ENCODE measurements around the gene COX6A2. TPM values are rescaled to one million over a fixed set of nuclear protein-coding genes. Genes with fewer than 3 reads are reported as not detected.
"Not testable (repeated sequence)": the region's sequence is repeated elsewhere in the genome, so short reads cannot be mapped to it uniquely, and the experiment has no call there.

The COX6A2 gene
- total RNA-seq, 1 donor from 2014 or later = not detected

GRCh38 chr16:31421587-31421986 is 6.6 kb downstream of the COX6A2 start:
- Histone ChIP-seq H3K9ac (ENCODE audit: low read length) (no peak overlapping the region), H4K20me1 (ENCODE audit: insufficient read depth, low read length) (no peaks in the 10 kb centered on the region), H3K27ac (ENCODE audit: low read depth, low read length) (no peak overlapping the region), H3K79me2 (ENCODE audit: insufficient read depth, low read length) (no peaks in the 10 kb centered on the region), H3K36me3 (ENCODE audit: insufficient read depth, low read length) (no peaks in the 10 kb centered on the region), H3K4me3 (ENCODE audit: insufficient read depth, low read depth, low read length) (no peak overlapping the region), H3K9me3 (ENCODE audit: insufficient read depth, low read depth, low read length) (no peaks in the 10 kb centered on the region), H3K27me3 (ENCODE audit: insufficient read depth, low read length) (no peaks in the 10 kb centered on the region), H3K4me1 (ENCODE audit: insufficient read depth, low read length) (no peaks in the 10 kb centered on the region), H2AFZ (ENCODE audit: low read depth, low read length) (no peak overlapping the region), H3K4me2 (ENCODE audit: low read length) (no peak overlapping the region)
- no peak overlapping the region for H3K4me3 Mint-ChIP-seq (ENCODE audit: unreplicated experiment)
- DNase-seq (ENCODE audit: low read depth) (no peak), FAIRE-seq (no peak)
- H3K27me3 Mint-ChIP-seq (ENCODE audit: low read depth, unreplicated experiment) = peaks cover 49% of the 10 kb centered on the region
- TF ChIP-seq, protein P1, sequence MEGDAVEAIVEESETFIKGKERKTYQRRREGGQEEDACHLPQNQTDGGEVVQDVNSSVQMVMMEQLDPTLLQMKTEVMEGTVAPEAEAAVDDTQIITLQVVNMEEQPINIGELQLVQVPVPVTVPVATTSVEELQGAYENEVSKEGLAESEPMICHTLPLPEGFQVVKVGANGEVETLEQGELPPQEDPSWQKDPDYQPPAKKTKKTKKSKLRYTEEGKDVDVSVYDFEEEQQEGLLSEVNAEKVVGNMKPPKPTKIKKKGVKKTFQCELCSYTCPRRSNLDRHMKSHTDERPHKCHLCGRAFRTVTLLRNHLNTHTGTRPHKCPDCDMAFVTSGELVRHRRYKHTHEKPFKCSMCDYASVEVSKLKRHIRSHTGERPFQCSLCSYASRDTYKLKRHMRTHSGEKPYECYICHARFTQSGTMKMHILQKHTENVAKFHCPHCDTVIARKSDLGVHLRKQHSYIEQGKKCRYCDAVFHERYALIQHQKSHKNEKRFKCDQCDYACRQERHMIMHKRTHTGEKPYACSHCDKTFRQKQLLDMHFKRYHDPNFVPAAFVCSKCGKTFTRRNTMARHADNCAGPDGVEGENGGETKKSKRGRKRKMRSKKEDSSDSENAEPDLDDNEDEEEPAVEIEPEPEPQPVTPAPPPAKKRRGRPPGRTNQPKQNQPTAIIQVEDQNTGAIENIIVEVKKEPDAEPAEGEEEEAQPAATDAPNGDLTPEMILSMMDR (IDR thresholded peaks at IDR 0.05; ENCODE audit: insufficient read depth, low read depth, low read length) = no peak
- no peak for TF ChIP-seq EZH2 (IDR thresholded peaks at IDR 0.05; ENCODE audit: insufficient read depth, low read length)
- H3K4me1 Mint-ChIP-seq (ENCODE audit: low read depth, unreplicated experiment) = no peaks in the 10 kb centered on the region
- no peak overlapping the region for H3K27ac Mint-ChIP-seq (ENCODE audit: unreplicated experiment)
- H3K36me3 Mint-ChIP-seq (ENCODE audit: low read depth, unreplicated experiment) = peaks cover 4% of the 10 kb centered on the region
- peaks cover 46% of the 10 kb centered on the region for H3K9me3 Mint-ChIP-seq (ENCODE audit: unreplicated experiment)

GRCh38 chr16:31420037-31420436 is 8.1 kb downstream of the COX6A2 start:
- no peak overlapping the region for H2AFZ ChIP-seq (ENCODE audit: low read depth, low read length)
- H3K9ac ChIP-seq (ENCODE audit: low read length) = no peak overlapping the region
- no peaks in the 10 kb centered on the region for H3K79me2 ChIP-seq (ENCODE audit: insufficient read depth, low read length)
- no peak for TF ChIP-seq EZH2 (IDR thresholded peaks at IDR 0.05; ENCODE audit: insufficient read depth, low read length)
- TF ChIP-seq, protein P1 (IDR thresholded peaks at IDR 0.05; ENCODE audit: insufficient read depth, low read depth, low read length) = no peak
- no peak overlapping the region for H3K27ac ChIP-seq (ENCODE audit: low read depth, low read length)
- H4K20me1 ChIP-seq (ENCODE audit: insufficient read depth, low read length) = no peaks in the 10 kb centered on the region
- H3K4me1 ChIP-seq (ENCODE audit: insufficient read depth, low read length) = no peaks in the 10 kb centered on the region
- no peak overlapping the region for H3K4me3 ChIP-seq (ENCODE audit: insufficient read depth, low read depth, low read length)
- H3K9me3 Mint-ChIP-seq (ENCODE audit: unreplicated experiment) = peaks cover 46% of the 10 kb centered on the region
- H3K27me3 Mint-ChIP-seq (ENCODE audit: low read depth, unreplicated experiment) = peaks cover 53% of the 10 kb centered on the region
- H3K4me1 Mint-ChIP-seq (ENCODE audit: low read depth, unreplicated experiment) = no peaks in the 10 kb centered on the region
- H3K27me3 ChIP-seq (ENCODE audit: insufficient read depth, low read length) = no peaks in the 10 kb centered on the region
- no peak overlapping the region for H3K4me3 Mint-ChIP-seq (ENCODE audit: unreplicated experiment)
- peaks cover 4% of the 10 kb centered on the region for H3K36me3 Mint-ChIP-seq (ENCODE audit: low read depth, unreplicated experiment)
- no peak for FAIRE-seq
- no peak for DNase-seq (ENCODE audit: low read depth)
- H3K4me2 ChIP-seq (ENCODE audit: low read length) = no peak overlapping the region
- no peaks in the 10 kb centered on the region for H3K9me3 ChIP-seq (ENCODE audit: insufficient read depth, low read depth, low read length)
- H3K27ac Mint-ChIP-seq (ENCODE audit: unreplicated experiment) = no peak overlapping the region
- H3K36me3 ChIP-seq (ENCODE audit: insufficient read depth, low read length) = no peaks in the 10 kb centered on the region

DNA sequence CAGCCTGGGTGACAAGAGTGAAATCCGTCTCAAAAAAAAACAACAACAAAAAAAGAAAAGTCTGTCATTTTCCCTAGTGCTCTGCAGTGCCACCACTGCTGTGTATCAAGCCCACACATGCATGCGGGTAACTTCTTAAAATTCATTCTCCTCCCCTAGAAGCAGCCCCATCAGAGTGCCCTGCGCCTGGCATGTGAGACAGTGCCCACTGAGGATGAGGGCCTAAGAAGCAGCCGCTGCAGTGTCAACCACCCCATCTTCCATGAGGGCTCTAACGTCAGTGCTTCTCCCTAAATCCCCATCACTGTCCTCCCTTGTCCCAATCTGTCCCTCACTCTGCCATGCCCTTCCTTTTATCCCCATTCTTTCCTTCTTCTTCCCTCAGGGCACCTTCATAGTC is 10.2 kb downstream of the COX6A2 start:
- Histone ChIP-seq H3K9me3 (ENCODE audit: insufficient read depth, low read depth, low read length) (no peaks in the 10 kb centered on the region), H4K20me1 (ENCODE audit: insufficient read depth, low read length) (no peaks in the 10 kb centered on the region), H3K4me3 (ENCODE audit: insufficient read depth, low read depth, low read length) (no peak overlapping the region), H3K9ac (ENCODE audit: low read length) (no peak overlapping the region), H3K4me2 (ENCODE audit: low read length) (no peak overlapping the region), H3K4me1 (ENCODE audit: insufficient read depth, low read length) (no peaks in the 10 kb centered on the region), H3K27me3 (ENCODE audit: insufficient read depth, low read length) (no peaks in the 10 kb centered on the region), H2AFZ (ENCODE audit: low read depth, low read length) (no peak overlapping the region), H3K27ac (ENCODE audit: low read depth, low read length) (no peak overlapping the region), H3K79me2 (ENCODE audit: insufficient read depth, low read length) (no peaks in the 10 kb centered on the region), H3K36me3 (ENCODE audit: insufficient read depth, low read length) (no peaks in the 10 kb centered on the region)
- DNase-seq (ENCODE audit: low read depth) (no peak), FAIRE-seq (no peak)
- no peak overlapping the region for H3K27ac Mint-ChIP-seq (ENCODE audit: unreplicated experiment)
- H3K4me3 Mint-ChIP-seq (ENCODE audit: unreplicated experiment) = no peak overlapping the region
- no peaks in the 10 kb centered on the region for H3K4me1 Mint-ChIP-seq (ENCODE audit: low read depth, unreplicated experiment)
- peaks cover 54% of the 10 kb centered on the region for H3K27me3 Mint-ChIP-seq (ENCODE audit: low read depth, unreplicated experiment)
- H3K36me3 Mint-ChIP-seq (ENCODE audit: low read depth, unreplicated experiment) = peaks cover 4% of the 10 kb centered on the region
- H3K9me3 Mint-ChIP-seq (ENCODE audit: unreplicated experiment) = peaks cover 31% of the 10 kb centered on the region
- TF ChIP-seq EZH2 (IDR thresholded peaks at IDR 0.05; ENCODE audit: insufficient read depth, low read length) = no peak
- TF ChIP-seq, protein P1 (IDR thresholded peaks at IDR 0.05; ENCODE audit: insufficient read depth, low read depth, low read length) = no peak

DNA sequence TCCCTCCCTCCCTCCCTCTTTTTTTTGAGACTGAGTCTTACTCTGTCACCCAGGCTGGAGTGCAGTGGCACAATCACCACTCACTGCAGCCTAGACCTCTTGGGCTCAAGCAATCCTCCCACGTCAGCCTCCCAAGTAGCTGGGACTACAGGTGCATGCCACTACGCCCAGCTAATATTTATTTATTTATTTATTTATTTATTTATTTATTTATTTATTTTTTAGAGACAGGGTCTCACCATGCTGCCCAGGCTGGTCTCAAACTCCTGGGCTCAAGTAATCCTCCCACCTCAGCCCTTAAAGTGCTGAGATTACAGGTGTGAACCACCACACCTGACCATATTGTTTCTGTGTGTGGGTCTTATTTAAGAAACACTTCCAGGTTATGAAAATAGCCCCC is 11.1 kb downstream of the COX6A2 start:
- H3K36me3 Mint-ChIP-seq (ENCODE audit: low read depth, unreplicated experiment); H3K4me3 Mint-ChIP-seq (ENCODE audit: unreplicated experiment); H3K36me3 ChIP-seq (ENCODE audit: insufficient read depth, low read length); H3K4me1 Mint-ChIP-seq (ENCODE audit: low read depth, unreplicated experiment); H3K4me2 ChIP-seq (ENCODE audit: low read length); H3K9ac ChIP-seq (ENCODE audit: low read length); H3K4me3 ChIP-seq (ENCODE audit: insufficient read depth, low read depth, low read length); H3K27ac Mint-ChIP-seq (ENCODE audit: unreplicated experiment); H4K20me1 ChIP-seq (ENCODE audit: insufficient read depth, low read length); H3K79me2 ChIP-seq (ENCODE audit: insufficient read depth, low read length); H3K4me1 ChIP-seq (ENCODE audit: insufficient read depth, low read length); H3K27ac ChIP-seq (ENCODE audit: low read depth, low read length); FAIRE-seq; H3K27me3 ChIP-seq (ENCODE audit: insufficient read depth, low read length); DNase-seq (ENCODE audit: low read depth); H2AFZ ChIP-seq (ENCODE audit: low read depth, low read length); H3K9me3 ChIP-seq (ENCODE audit: insufficient read depth, low read depth, low read length): not testable (repeated sequence)
- Mint-ChIP-seq H3K9me3 (ENCODE audit: unreplicated experiment) (peaks cover 24% of the 10 kb centered on the region), H3K27me3 (ENCODE audit: low read depth, unreplicated experiment) (peaks cover 52% of the 10 kb centered on the region)
